Karpas-422 (cell line): ENCODE measurements around the gene GALNT17. TPM values are rescaled to one million over a fixed set of nuclear protein-coding genes. Genes with fewer than 3 reads are reported as not detected.

ENCODE experiments used
- DNase-seq: peaks from one replicate; pipeline ENCODE4 v3.0.0-alpha.2; 2015
- H2AFZ ChIP-seq: fragments of 200-600 bp; sonication (generic); 2 replicates; pipeline ENCODE4 v1.6.1; 2014; ENCODE audit warnings: antibody characterized with exemption, low read length, mixed read lengths
- H3K27ac ChIP-seq: fragments of 200-600 bp; sonication (generic); 2 replicates; pipeline ENCODE4 v1.5.1; 2014; ENCODE audit warnings: mild to moderate bottlenecking, low read length, moderate library complexity
- H3K27me3 ChIP-seq: fragments of 200-600 bp; sonication (generic); 2 replicates; pipeline ENCODE4 v1.6.1; 2014; ENCODE audit warnings: low read length, mixed read lengths
- H3K36me3 ChIP-seq: fragments of 200-600 bp; sonication (generic); 2 replicates; pipeline ENCODE4 v1.6.1; 2014; ENCODE audit warnings: low read length, mixed read lengths; ENCODE audit not compliant: insufficient read depth
- H3K4me1 ChIP-seq: fragments of 200-600 bp; sonication (generic); 2 replicates; pipeline ENCODE4 v1.6.1; 2014; ENCODE audit warnings: mild to moderate bottlenecking, low read length, mixed read lengths
- H3K4me2 ChIP-seq: fragments of 200-600 bp; sonication (generic); 2 replicates; pipeline ENCODE4 v1.6.1; 2014; ENCODE audit warnings: low read length, low read depth, mild to moderate bottlenecking; ENCODE audit not compliant: poor library complexity, severe bottlenecking
- H3K4me3 ChIP-seq: fragments of 200-600 bp; sonication (generic); 2 replicates; pipeline ENCODE4 v1.5.1; 2014; ENCODE audit warnings: mild to moderate bottlenecking, antibody characterized with exemption, low read length, mixed read lengths
- H3K79me2 ChIP-seq: fragments of 200-600 bp; sonication (generic); 2 replicates; pipeline ENCODE4 v1.6.1; 2014; ENCODE audit warnings: mild to moderate bottlenecking, low read length, mixed read lengths
- H3K9ac ChIP-seq: fragments of 200-600 bp; sonication (generic); 2 replicates; pipeline ENCODE4 v1.6.0; 2014; ENCODE audit warnings: low read length
- H3K9me2 ChIP-seq: fragments of 200-600 bp; sonication (generic), shearing (Covaris generic); replicated peaks from 2 replicates; pipeline ENCODE4 v1.6.0; 2014; ENCODE audit warnings: mild to moderate bottlenecking, low read length, moderate library complexity; ENCODE audit not compliant: insufficient read depth
- H3K9me3 ChIP-seq: fragments of 300-700, 200-600 bp; sonication (generic); 2 replicates; pipeline ENCODE4 v1.6.1; 2014; ENCODE audit warnings: low read length, mixed read lengths
- H4K20me1 ChIP-seq: fragments of 200-600 bp; sonication (generic); 2 replicates; pipeline ENCODE4 v1.6.1; 2014; ENCODE audit warnings: mild to moderate bottlenecking, antibody characterized with exemption, low read length, low read depth; ENCODE audit not compliant: insufficient read depth
- total RNA-seq: library from RNA; depleted of rRNA; stranded (reverse); fragments of >200 nt; shearing (Covaris generic); gene quantifications from 2 replicates; pipeline ENCODE4 v1.2.3, GENCODE V29; 2014; ENCODE audit warnings: low replicate concordance

Gene GALNT17
- total RNA-seq, 1 experiment from 2014 or later = not detected

DNA sequence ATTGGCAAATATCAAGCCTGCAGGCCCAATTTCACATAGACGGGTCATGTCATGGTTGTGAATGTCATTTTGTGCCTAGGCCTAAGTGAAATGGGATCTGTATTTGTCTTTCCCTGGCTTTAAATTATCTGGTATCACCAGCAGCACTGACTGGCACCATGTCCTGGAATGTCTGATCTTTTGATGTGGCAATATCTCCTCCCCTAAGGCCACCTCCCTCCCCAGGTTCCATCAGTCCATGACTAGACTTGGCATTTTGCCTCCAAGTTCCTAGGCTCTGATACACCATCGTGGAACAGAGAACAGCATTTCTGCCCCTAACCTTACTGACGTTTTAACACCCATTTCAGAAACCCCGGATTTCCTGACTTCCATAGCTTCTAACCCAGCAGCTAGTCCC, 513.9 kb downstream of the GALNT17 start:
- no peak for DNase-seq
- Histone ChIP-seq H3K27me3 (no peaks in the 10 kb centered on the region), H3K4me1 (no peaks in the 10 kb centered on the region), H3K4me3 (no peak overlapping the region), H3K9me3 (no peaks in the 10 kb centered on the region), H3K4me2 (no peak overlapping the region), H3K27ac (no peak overlapping the region), H3K79me2 (no peaks in the 10 kb centered on the region), H3K9ac (no peak overlapping the region), H4K20me1 (no peaks in the 10 kb centered on the region), H2AFZ (no peak overlapping the region), H3K36me3 (no peaks in the 10 kb centered on the region), H3K9me2 (no peaks in the 10 kb centered on the region)

GRCh38 chr7:71649812-71650211, 517.9 kb downstream of the GALNT17 start:
- Histone ChIP-seq H3K4me2 (no peak overlapping the region), H3K9me3 (no peaks in the 10 kb centered on the region), H3K27ac (no peak overlapping the region), H3K4me3 (no peak overlapping the region), H4K20me1 (no peaks in the 10 kb centered on the region), H2AFZ (no peak overlapping the region), H3K27me3 (no peaks in the 10 kb centered on the region), H3K9ac (no peak overlapping the region), H3K9me2 (no peaks in the 10 kb centered on the region), H3K36me3 (no peaks in the 10 kb centered on the region), H3K4me1 (no peaks in the 10 kb centered on the region), H3K79me2 (no peaks in the 10 kb centered on the region)
- DNase-seq = no peak

DNA sequence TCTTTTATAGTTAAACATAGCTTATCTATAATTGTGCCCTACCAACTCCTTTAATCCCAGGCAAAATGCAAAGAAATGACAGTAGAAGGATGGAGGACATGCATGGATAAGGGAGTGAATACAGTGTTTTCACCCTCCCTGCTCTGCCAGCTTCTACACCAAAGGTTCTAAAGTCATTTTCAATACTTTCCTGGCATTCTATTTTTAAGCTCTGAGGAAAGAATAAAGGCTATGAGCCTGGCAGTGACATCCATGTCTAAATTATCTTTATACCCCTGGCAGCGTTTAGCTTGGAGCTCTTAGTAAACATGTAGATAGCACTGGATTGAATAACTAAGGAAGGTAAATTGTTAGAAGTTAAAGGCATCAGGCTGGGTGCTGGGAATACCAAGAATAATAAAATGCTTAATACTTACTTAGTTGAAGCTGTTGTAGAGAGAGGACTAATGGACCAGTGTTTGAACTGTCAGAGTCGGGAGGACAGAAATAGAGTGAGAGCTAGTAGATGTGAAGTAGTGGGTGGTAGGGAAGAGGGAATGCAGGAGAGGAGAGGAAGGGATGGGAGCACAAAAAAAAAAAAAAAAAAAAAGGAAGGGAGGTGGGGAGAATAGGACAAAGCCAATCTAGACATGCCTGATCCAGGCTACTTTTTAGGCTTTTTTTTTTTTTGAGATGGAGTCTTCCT, 518.9 kb downstream of the GALNT17 start:
- H3K4me3 ChIP-seq = no peak overlapping the region
- H3K27ac ChIP-seq = no peak overlapping the region
- no peaks in the 10 kb centered on the region for H3K79me2 ChIP-seq
- no peak overlapping the region for H3K9ac ChIP-seq
- H3K4me1 ChIP-seq = no peaks in the 10 kb centered on the region
- H4K20me1 ChIP-seq = no peaks in the 10 kb centered on the region
- H3K36me3 ChIP-seq = no peaks in the 10 kb centered on the region
- no peak overlapping the region for H3K4me2 ChIP-seq
- DNase-seq = no peak
- no peaks in the 10 kb centered on the region for H3K9me2 ChIP-seq
- no peaks in the 10 kb centered on the region for H3K27me3 ChIP-seq
- no peak overlapping the region for H2AFZ ChIP-seq
- no peaks in the 10 kb centered on the region for H3K9me3 ChIP-seq

- no peaks in the 10 kb centered on the region for H3K36me3 ChIP-seq
- no peaks in the 10 kb centered on the region for H3K4me1 ChIP-seq
- H3K9ac ChIP-seq = no peak overlapping the region
- DNase-seq = no peak
- no peak overlapping the region for H3K4me2 ChIP-seq
- H4K20me1 ChIP-seq = no peaks in the 10 kb centered on the region
- no peak overlapping the region for H3K27ac ChIP-seq
- H2AFZ ChIP-seq = no peak overlapping the region
- no peaks in the 10 kb centered on the region for H3K79me2 ChIP-seq
- H3K9me3 ChIP-seq = no peaks in the 10 kb centered on the region
- H3K9me2 ChIP-seq = no peaks in the 10 kb centered on the region
- no peak overlapping the region for H3K4me3 ChIP-seq
- no peaks in the 10 kb centered on the region for H3K27me3 ChIP-seq
These were observed 520.6 kb downstream of the GALNT17 start for GRCh38 chr7:71652510-71652909.

GRCh38 chr7:71657386-71657785, 525.4 kb downstream of the GALNT17 start:
- Histone ChIP-seq H3K4me2 (no peak overlapping the region), H3K4me1 (no peaks in the 10 kb centered on the region), H3K9ac (no peak overlapping the region), H4K20me1 (no peaks in the 10 kb centered on the region), H3K36me3 (no peaks in the 10 kb centered on the region), H3K4me3 (no peak overlapping the region), H3K27ac (no peak overlapping the region), H2AFZ (no peak overlapping the region), H3K9me3 (no peaks in the 10 kb centered on the region), H3K9me2 (no peaks in the 10 kb centered on the region), H3K79me2 (no peaks in the 10 kb centered on the region), H3K27me3 (no peaks in the 10 kb centered on the region)
- DNase-seq = no peak

DNA sequence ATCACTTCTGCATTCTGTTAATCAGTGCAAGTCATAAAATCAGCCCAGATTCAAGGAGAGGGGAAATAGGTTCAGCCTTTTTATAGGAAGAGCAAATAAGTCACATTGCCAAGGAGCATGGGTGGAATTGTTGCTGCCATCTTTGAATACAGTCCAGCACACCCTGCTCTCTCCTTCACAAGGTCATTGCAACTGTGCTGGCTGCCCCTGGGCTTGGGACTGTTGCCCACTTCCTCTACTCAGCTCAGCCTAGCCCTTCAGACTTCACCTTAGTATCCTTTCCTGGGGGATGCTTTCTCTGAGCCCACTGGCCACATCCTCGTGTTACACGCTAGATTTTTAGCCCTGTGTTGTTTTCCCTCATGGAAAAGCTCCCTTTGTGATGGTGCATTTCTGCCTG, 527.7 kb downstream of the GALNT17 start:
- DNase-seq = no peak
- Histone ChIP-seq H4K20me1 (no peaks in the 10 kb centered on the region), H2AFZ (no peak overlapping the region), H3K27me3 (no peaks in the 10 kb centered on the region), H3K4me2 (no peak overlapping the region), H3K4me3 (no peak overlapping the region), H3K27ac (no peak overlapping the region), H3K79me2 (no peaks in the 10 kb centered on the region), H3K4me1 (no peaks in the 10 kb centered on the region), H3K9me3 (no peaks in the 10 kb centered on the region), H3K9ac (no peak overlapping the region), H3K36me3 (no peaks in the 10 kb centered on the region), H3K9me2 (no peaks in the 10 kb centered on the region)

GRCh38 chr7:71661671-71662224, 529.8 kb downstream of the GALNT17 start:
- no peak for DNase-seq
- Histone ChIP-seq H2AFZ (no peak overlapping the region), H4K20me1 (no peaks in the 10 kb centered on the region), H3K9me2 (no peaks in the 10 kb centered on the region), H3K36me3 (no peaks in the 10 kb centered on the region), H3K4me3 (no peak overlapping the region), H3K27ac (no peak overlapping the region), H3K9me3 (no peaks in the 10 kb centered on the region), H3K4me1 (no peaks in the 10 kb centered on the region), H3K4me2 (no peak overlapping the region), H3K79me2 (no peaks in the 10 kb centered on the region), H3K9ac (no peak overlapping the region), H3K27me3 (no peaks in the 10 kb centered on the region)

GRCh38 chr7:71665716-71666115, 533.8 kb downstream of the GALNT17 start:
- Histone ChIP-seq H3K27ac (no peak overlapping the region), H3K4me2 (no peak overlapping the region), H3K27me3 (no peaks in the 10 kb centered on the region), H3K9me2 (no peaks in the 10 kb centered on the region), H3K9ac (no peak overlapping the region), H3K4me1 (no peaks in the 10 kb centered on the region), H3K4me3 (no peak overlapping the region), H3K36me3 (no peaks in the 10 kb centered on the region), H3K79me2 (no peaks in the 10 kb centered on the region), H3K9me3 (no peaks in the 10 kb centered on the region), H4K20me1 (no peaks in the 10 kb centered on the region), H2AFZ (no peak overlapping the region)
- no peak for DNase-seq
